Stimulated activated CD4-positive, alpha-beta T cell treated with anti-CD3 and anti-CD28 coated beads, Interleukin-1b, Interleukin-23, amount 100 ng/mL, for 24 hours (primary cell): ENCODE results near the gene MRPL34.

Experiments used
- DNase-seq, 4 experiments: peaks; one replicate each; pipeline ENCODE4 v3.0.0-alpha.2; 2020; ENCODE audit warnings: low read depth in 4 of 4, low spot score in 1 of 4

MRPL34 gene

DNA sequence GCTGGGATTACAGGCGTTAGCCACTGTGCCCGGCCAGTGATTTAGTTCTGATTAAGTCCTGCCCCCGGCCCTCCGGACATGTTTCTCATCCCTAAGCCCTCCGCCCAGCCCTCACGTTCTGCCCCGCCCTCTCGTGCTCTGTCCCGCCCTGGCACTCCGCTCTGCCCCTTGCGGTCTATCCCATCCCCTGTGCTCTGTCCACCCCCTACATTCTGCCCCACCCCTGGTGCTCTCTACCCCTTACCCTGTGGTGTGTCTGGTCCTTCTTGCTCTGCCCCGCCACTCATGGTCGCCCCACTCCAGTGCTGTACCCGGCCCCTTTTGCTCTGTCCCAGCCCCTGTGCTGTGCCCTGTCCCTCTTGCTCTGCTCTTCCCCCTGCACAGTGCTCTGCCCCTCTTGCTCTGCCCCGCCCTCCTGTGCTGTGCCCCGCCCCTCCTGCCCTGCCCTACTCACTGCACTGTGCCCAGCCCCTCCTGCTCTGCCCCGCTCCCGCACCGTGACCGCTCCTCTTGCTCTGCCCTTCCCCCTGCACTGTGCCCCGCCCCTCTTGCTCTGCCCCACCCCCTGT lies 34.7 kb downstream of the MRPL34 start:
- no peak for DNase-seq

DNA sequence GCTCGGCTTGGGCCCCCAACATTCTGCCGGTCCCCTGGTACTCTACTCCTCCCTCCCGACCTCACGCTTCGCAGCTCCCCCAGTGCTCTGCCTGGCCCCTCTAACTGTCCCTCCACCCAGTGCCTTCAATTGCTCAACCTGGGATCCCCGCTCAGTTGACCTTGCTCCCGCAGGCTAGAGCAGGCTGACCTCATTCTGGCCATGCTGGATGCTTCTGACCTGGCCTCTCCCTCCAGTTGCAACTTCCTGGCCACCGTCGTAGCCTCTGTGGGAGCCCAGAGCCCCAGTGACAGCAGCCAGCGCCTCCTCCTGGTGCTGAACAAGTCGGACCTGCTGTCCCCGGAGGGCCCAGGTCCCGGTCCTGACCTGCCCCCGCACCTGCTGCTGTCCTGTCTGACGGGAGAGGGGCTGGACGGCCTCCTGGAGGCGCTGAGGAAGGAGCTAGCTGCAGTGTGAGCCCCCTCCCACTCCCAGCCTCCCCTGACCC lies 35.2 kb downstream of the MRPL34 start:
- no peak for DNase-seq

GRCh38 chr19:17341386-17341785 lies 35.7 kb downstream of the MRPL34 start:
- DNase-seq: no peak

DNA sequence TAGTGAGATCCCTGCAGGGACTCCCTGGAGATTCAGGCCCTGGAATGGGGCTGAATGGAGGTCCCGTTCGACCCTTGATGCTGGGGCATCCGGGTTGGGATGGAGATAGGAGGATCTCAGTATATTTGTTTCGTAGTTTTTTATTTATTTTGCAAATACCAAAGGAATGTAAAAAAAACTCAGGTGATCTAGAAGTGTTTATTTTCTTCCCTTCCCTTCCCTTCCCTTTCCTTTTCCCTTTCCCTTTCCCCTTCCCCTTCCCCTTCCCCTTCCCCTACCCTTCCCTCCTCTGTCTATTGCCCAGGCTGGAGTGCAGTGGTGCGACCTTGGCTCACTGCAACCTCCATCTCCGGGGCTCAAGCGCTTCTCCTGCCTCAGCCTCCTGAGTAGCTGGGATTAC lies 36.2 kb downstream of the MRPL34 start:
- no peak for DNase-seq

GRCh38 chr19:17346109-17346671 lies 40.5 kb downstream of the MRPL34 start:
- peak; percentile 50 to 77 (median 67) for DNase-seq

GRCh38 chr19:17347361-17347760 lies 41.7 kb downstream of the MRPL34 start:
- DNase-seq: no peak

DNA sequence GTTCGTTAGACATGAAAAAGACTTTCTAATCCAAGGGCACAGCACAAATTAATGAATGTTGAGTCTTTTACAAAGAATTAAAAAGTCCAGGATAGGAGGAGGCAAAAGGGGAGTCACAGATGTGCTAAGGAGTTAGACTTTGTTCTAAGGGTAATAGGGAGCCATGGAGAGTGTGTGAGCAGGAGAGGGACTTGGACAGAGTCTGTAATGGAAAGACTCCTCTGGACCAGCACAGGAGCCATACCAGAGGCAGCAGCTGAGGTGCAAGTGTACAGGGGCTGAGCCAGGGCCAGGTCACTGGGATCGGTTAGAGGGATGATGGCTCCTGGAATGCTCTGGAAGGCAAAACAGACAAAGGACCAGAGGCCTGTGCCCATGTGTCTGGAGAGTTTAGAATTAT lies 42.2 kb downstream of the MRPL34 start:
- no peak for DNase-seq

DNA sequence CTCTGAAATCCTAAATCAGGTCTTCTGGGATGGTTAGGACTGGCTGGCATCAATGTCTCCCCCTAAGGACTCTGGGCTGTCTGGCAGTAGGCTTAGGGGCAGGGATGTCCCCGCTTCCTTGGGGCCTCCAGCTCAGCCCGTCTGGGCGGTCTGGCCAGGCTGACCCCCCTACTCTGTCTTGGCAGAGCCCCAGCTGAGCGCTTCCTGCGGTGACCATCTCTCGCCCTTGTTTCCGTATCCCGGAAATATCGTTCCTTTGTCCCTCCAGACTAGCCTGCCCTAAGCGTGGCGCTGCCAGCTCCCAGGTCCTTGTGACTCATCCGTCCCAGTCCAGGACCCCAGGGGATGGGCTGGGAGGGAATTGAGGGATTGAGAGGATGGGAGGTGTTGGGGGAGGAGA lies 43.0 kb downstream of the MRPL34 start:
- no peak for DNase-seq

DNA sequence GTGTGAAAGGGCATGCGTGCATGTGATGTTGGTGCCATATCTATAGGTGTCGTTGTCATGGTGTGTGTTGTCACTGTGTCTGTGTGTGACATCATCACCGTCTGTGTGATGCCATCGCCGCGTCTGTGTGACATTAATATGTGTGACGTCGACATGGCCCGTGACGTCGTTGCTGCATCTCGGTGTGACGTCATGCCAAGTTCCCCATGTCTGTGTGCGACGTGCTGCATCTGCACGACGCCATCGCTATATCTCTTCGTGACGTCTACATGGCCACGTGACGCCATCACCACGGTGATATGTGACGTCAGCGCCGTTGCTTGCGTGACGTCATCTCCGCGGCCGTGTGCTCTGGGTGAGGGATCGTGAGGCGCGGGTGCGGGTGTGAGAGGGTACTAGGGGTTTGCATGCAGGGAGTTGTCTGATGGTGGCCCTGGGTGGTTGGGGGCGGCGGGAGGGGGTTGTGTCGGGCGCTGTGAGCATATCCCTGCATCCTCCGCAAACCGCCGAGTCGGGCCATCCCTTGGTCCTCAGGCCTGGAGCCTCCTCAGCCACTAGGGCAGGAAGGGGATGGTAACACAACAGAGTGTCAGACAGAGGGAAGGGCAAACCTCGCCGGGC lies 46.3 kb downstream of the MRPL34 start:
- DNase-seq: no peak

DNA sequence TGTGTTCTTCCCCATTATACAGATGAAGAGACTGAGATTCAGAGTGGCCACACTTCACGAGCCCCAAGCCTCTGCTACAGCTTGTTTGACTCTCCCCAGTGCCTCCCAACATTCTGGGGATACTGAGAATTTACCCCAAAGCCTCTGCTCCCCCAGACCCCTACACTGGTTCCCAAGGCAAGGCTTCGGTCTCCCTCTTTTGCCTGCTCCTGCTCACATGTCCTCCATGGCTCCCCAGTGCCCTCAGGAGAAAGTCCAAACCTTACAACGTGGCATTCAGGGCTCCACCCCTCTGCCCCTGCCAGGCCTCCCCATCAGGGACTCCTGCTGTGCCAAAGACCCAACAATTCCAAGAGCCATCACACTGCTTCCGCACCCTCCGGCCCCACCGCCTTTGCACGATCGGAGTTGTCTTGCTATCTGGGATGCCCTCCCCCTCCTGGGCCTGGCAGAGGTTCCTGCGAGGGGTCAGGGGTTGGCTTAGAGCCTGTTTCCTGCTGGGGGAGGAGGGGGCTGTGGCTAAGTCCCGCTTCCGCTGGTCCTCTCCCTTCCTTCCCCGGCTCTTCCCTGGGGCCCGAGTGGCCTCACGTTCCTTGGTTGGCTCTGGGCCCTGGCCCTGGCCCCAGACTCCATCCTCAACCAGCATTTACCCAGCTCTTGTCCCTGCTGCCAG lies 47.1 kb downstream of the MRPL34 start:
- no peak for DNase-seq

- no peak for DNase-seq
Observed at GRCh38 chr19:17353386-17353785, 47.7 kb downstream of the MRPL34 start.
